GM04504 (cell line): ENCODE results near the gene POLK.
"Not testable (repeated sequence)": the region's sequence is repeated elsewhere in the genome, so short reads cannot be mapped to it uniquely, and the experiment has no call there.

ENCODE experiments used
- DNase-seq: peaks from one replicate; pipeline ENCODE4 v3.0.0-alpha.2; 2012; ENCODE audit warnings: low read depth

Gene POLK

GRCh38 chr5:75551471-75551870, 39.8 kb downstream of the POLK start:
- DNase-seq, result peak; percentile 34

GRCh38 chr5:75552764-75553163, 41.1 kb downstream of the POLK start:
- no peak for DNase-seq

- no peak for DNase-seq
Observed at GRCh38 chr5:75553358-75553757, 41.7 kb downstream of the POLK start.

- no peak for DNase-seq
Observed at GRCh38 chr5:75558221-75558620, 46.5 kb downstream of the POLK start.

- DNase-seq, result no peak
Observed at GRCh38 chr5:75558981-75559632, 47.4 kb downstream of the POLK start.

GRCh38 chr5:75560655-75561054, 49.0 kb downstream of the POLK start:
- DNase-seq, result not testable (repeated sequence)

GRCh38 chr5:75565991-75566709, 54.5 kb downstream of the POLK start:
- not testable (repeated sequence) for DNase-seq

- DNase-seq, result peak; percentile 78
Observed at GRCh38 chr5:75566710-75567309, 55.1 kb downstream of the POLK start.

- no peak for DNase-seq
Observed at GRCh38 chr5:75567710-75568109, 56.0 kb downstream of the POLK start.

GRCh38 chr5:75568202-75568601, 56.5 kb downstream of the POLK start:
- DNase-seq, result no peak

- no peak for DNase-seq
Observed at GRCh38 chr5:75571547-75571946, 59.9 kb downstream of the POLK start.

GRCh38 chr5:75574791-75575190, 63.1 kb downstream of the POLK start:
- DNase-seq, result no peak

GRCh38 chr5:75578280-75578679, 66.6 kb downstream of the POLK start:
- not testable (repeated sequence) for DNase-seq

GRCh38 chr5:75584641-75585040, 73.0 kb downstream of the POLK start:
- DNase-seq, result no peak

- DNase-seq, result no peak
Observed at GRCh38 chr5:75588666-75589065, 77.0 kb downstream of the POLK start.

- no peak for DNase-seq
Observed at GRCh38 chr5:75600535-75600934, 88.8 kb downstream of the POLK start.

- no peak for DNase-seq
Observed at GRCh38 chr5:75601567-75601966, 89.9 kb downstream of the POLK start.

GRCh38 chr5:75601996-75602395, 90.3 kb downstream of the POLK start:
- no peak for DNase-seq

- peak; percentile 46 for DNase-seq
Observed at GRCh38 chr5:75603371-75603770, 91.7 kb downstream of the POLK start.

GRCh38 chr5:75603821-75604220, 92.1 kb downstream of the POLK start:
- DNase-seq, result no peak

GRCh38 chr5:75607341-75607740, 95.7 kb downstream of the POLK start:
- not testable (repeated sequence) for DNase-seq

- DNase-seq, result no peak
Observed at GRCh38 chr5:75608870-75609269, 97.2 kb downstream of the POLK start.

- no peak for DNase-seq
Observed at GRCh38 chr5:75610201-75610600, 98.5 kb downstream of the POLK start.
